GM12878 (cell line): ENCODE measurements around the gene PMS1. TPM values are rescaled to one million over a fixed set of nuclear protein-coding genes. Genes with fewer than 3 reads are reported as not detected.
A peak's percentile ranks its signal among the peaks of the same experiment; 100 is the strongest.

ENCODE experiments used
- BACH1 ChIP-seq: fragments of 450-650 bp; IDR thresholded peaks from 2 replicates; pipeline ENCODE4 v1.6.1; 2017; ENCODE audit warnings: mild to moderate bottlenecking, borderline replicate concordance
- CBX3 ChIP-seq: fragments of 200-600 bp; sonication (generic); IDR thresholded peaks from 2 replicates; pipeline ENCODE4 v1.6.1; 2016; ENCODE audit warnings: low read depth, borderline replicate concordance
- CEBPZ ChIP-seq: fragments of 150-350 bp; IDR thresholded peaks from 2 replicates; pipeline ENCODE4 v1.6.1; 2016; ENCODE audit warnings: low read depth, low read length
- CHD4 ChIP-seq: fragments of 200-600 bp; sonication (generic); IDR thresholded peaks from 2 replicates; pipeline ENCODE4 v1.6.1; 2016; ENCODE audit warnings: mild to moderate bottlenecking
- FOS ChIP-seq: IDR thresholded peaks from 3 replicates; pipeline ENCODE4 v1.6.1; 2011; ENCODE audit warnings: borderline replicate concordance; ENCODE audit not compliant: insufficient read length; ENCODE audit errors: extremely low read depth
- JUNB ChIP-seq: IDR thresholded peaks from 2 replicates; pipeline ENCODE4 v1.6.1; 2016; ENCODE audit warnings: antibody characterized with exemption, mild to moderate bottlenecking
- MEF2A ChIP-seq: IDR thresholded peaks from 2 replicates; pipeline ENCODE4 v1.6.1; 2011; ENCODE audit warnings: low read depth, mild to moderate bottlenecking, low read length, moderate library complexity; ENCODE audit not compliant: insufficient read depth
- NFYB ChIP-seq: IDR thresholded peaks from 2 replicates; pipeline ENCODE4 v1.6.1; 2011; ENCODE audit warnings: low read depth, mild to moderate bottlenecking, low read length, improper control_type of control experiment, moderate library complexity; ENCODE audit not compliant: insufficient read depth
- POLR2AphosphoS2 ChIP-seq: IDR thresholded peaks from 2 replicates; pipeline ENCODE4 v1.6.1; 2011; ENCODE audit warnings: low read depth, mild to moderate bottlenecking, low read length, improper control_type of control experiment, moderate library complexity
- POU2F2 ChIP-seq: IDR thresholded peaks from 3 replicates; pipeline ENCODE4 v1.6.1; 2011; ENCODE audit warnings: low read depth, mild to moderate bottlenecking, low read length, borderline replicate concordance
- STAT1 ChIP-seq: fragments of 450-650 bp; conservative IDR thresholded peaks from 2 replicates; pipeline ENCODE4 v1.6.1; 2014; ENCODE audit warnings: antibody characterized with exemption, mild to moderate bottlenecking
- TARDBP ChIP-seq: IDR thresholded peaks from 2 replicates; pipeline ENCODE4 v1.6.1; 2016; ENCODE audit warnings: borderline replicate concordance
- ZNF274 ChIP-seq: IDR thresholded peaks from one replicate; pipeline ENCODE4 v1.8.0; 2011; ENCODE audit not compliant: insufficient read length, insufficient read depth
- ZNF384 ChIP-seq: IDR thresholded peaks from 2 replicates; pipeline ENCODE4 v1.6.1; 2012; ENCODE audit warnings: low read depth, mild to moderate bottlenecking, low read length, improper control_type of control experiment, borderline replicate concordance
- ZNF622 ChIP-seq: fragments of 450-650 bp; IDR thresholded peaks from 2 replicates; pipeline ENCODE4 v1.6.1; 2017; ENCODE audit warnings: mild to moderate bottlenecking, inconsistent platforms
- polyA plus RNA-seq, 11 experiments: library from polyadenylated mRNA; depleted of rRNA in 4 of 11; unstranded in 6 of 11; stranded (reverse) in 5 of 11; fragments of >200 nt; fragmentation: Nextera tagmentation in 4 of 11; fragmentation: Illumina TruSeq in 1 of 11; extraction: Ambion mirVana in 4 of 11; extraction: Trizol in 1 of 11; gene quantifications; 1 replicate in 1 of 11; 2 replicates in 10 of 11; pipeline versions ENCODE4 v1.2.1 to v1.2.3, GENCODE V29; 2011 to 2016; ENCODE audit warnings: inconsistent platforms in 2 of 11, missing spikeins in 2 of 11, low read depth in 1 of 11
- total RNA-seq, 4 experiments: library from RNA; depleted of rRNA in 3 of 4; stranded (reverse); fragments of >200 nt in 3 of 4; fragmentation: Illumina TruSeq in 1 of 4; extraction: Trizol in 1 of 4; gene quantifications; 2 replicates each; pipeline versions ENCODE4 v1.2.1 to v1.2.3, GENCODE V29; 2013 to 2021
- TF ChIP-seq, protein P1 (sequence below): fragments of 450-650 bp; IDR thresholded peaks from 2 replicates; pipeline ENCODE4 v1.6.1; 2017; ENCODE audit warnings: mild to moderate bottlenecking, low read depth, inconsistent platforms; ENCODE audit not compliant: poor library complexity, severe bottlenecking
- TF ChIP-seq, protein P2 (sequence below): IDR thresholded peaks from 2 replicates; pipeline ENCODE4 v1.6.1; 2011; ENCODE audit warnings: low read depth, low read length, improper control_type of control experiment, borderline replicate concordance
- TF ChIP-seq, protein P3 (sequence below): IDR thresholded peaks from 2 replicates; pipeline ENCODE4 v1.6.1; 2012; ENCODE audit warnings: low read depth, low read length, improper control_type of control experiment

PMS1 gene
- total and polyA plus RNA-seq, 10 of the 15 experiments (the other 5 are each of a cell fraction or from before 2014, with no cell fraction given), result 18.7 to 50.6 (median 29.5) TPM

- TF ChIP-seq CEBPZ (no peak), ZNF384 (peak; percentile 86; the same call in 1 of the 2 replicates), JUNB (peak; percentile 37; the same call in 1 of the 2 replicates), NFYB (no peak), POU2F2 (no peak; the same call in 2 of the 3 replicates), POLR2AphosphoS2 (peak; percentile 84), ZNF274 (no peak), ZNF622 (no peak), CHD4 (no peak), MEF2A (no peak), STAT1 (no peak), CBX3 (no peak), BACH1 (0 out of 2 replicates have a peak, but pooled peaks have one; percentile 24), TARDBP (no peak), FOS (no peak)
- TF ChIP-seq, protein P1, sequence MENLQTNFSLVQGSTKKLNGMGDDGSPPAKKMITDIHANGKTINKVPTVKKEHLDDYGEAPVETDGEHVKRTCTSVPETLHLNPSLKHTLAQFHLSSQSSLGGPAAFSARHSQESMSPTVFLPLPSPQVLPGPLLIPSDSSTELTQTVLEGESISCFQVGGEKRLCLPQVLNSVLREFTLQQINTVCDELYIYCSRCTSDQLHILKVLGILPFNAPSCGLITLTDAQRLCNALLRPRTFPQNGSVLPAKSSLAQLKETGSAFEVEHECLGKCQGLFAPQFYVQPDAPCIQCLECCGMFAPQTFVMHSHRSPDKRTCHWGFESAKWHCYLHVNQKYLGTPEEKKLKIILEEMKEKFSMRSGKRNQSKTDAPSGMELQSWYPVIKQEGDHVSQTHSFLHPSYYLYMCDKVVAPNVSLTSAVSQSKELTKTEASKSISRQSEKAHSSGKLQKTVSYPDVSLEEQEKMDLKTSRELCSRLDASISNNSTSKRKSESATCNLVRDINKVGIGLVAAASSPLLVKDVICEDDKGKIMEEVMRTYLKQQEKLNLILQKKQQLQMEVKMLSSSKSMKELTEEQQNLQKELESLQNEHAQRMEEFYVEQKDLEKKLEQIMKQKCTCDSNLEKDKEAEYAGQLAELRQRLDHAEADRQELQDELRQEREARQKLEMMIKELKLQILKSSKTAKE, result peak; percentile 19
- TF ChIP-seq, protein P2, sequence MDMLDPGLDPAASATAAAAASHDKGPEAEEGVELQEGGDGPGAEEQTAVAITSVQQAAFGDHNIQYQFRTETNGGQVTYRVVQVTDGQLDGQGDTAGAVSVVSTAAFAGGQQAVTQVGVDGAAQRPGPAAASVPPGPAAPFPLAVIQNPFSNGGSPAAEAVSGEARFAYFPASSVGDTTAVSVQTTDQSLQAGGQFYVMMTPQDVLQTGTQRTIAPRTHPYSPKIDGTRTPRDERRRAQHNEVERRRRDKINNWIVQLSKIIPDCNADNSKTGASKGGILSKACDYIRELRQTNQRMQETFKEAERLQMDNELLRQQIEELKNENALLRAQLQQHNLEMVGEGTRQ, result peak; percentile 54; the same call in 1 of the 2 replicates
- TF ChIP-seq, protein P3, sequence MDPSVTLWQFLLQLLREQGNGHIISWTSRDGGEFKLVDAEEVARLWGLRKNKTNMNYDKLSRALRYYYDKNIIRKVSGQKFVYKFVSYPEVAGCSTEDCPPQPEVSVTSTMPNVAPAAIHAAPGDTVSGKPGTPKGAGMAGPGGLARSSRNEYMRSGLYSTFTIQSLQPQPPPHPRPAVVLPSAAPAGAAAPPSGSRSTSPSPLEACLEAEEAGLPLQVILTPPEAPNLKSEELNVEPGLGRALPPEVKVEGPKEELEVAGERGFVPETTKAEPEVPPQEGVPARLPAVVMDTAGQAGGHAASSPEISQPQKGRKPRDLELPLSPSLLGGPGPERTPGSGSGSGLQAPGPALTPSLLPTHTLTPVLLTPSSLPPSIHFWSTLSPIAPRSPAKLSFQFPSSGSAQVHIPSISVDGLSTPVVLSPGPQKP, result peak; percentile 90
These were observed 21.5 kb upstream of the PMS1 start, which contains the start of gene OSGEPL1 (continued) for GRCh38 chr2:189762551-189763298.
